ENCODE results near the gene CFAP221. TPM values are rescaled to one million over a fixed set of nuclear protein-coding genes. Genes with fewer than 3 reads are reported as not detected.

The CFAP221 gene
- total RNA-seq = not detected

GRCh38 chr2:119544075-119544938 lies at the start of gene CFAP221:
CFAP221 (plus strand) TSS chr2:119544449; CDS start chr2:119546132, 1,683 bp downstream.
- peaks cover 56% of the 10 kb centered on the region for H3K27me3 Mint-ChIP-seq (ENCODE audit: low read depth)
- peaks cover 10% of the 10 kb centered on the region for H3K4me1 Mint-ChIP-seq (ENCODE audit: low read depth)
- peak; percentile 75 to 83 for ATAC-seq
- no peaks in the 10 kb centered on the region for H3K36me3 Mint-ChIP-seq (ENCODE audit: insufficient read depth)
- peak; percentile 9 for DNase-seq
- peak within 1 kb of the TSS; percentile 71 for H3K4me3 Mint-ChIP-seq
- H3K9me3 Mint-ChIP-seq = no peaks in the 10 kb centered on the region

GRCh38 chr2:119495948-119496347 lies 48.3 kb upstream of the CFAP221 start:
- Mint-ChIP-seq H3K9me3 (peaks cover 27% of the 10 kb centered on the region), H3K4me1 (ENCODE audit: low read depth) (no peaks in the 10 kb centered on the region), H3K4me3 (no peak overlapping the region), H3K36me3 (ENCODE audit: insufficient read depth) (no peaks in the 10 kb centered on the region), H3K27me3 (ENCODE audit: low read depth) (peaks cover 17% of the 10 kb centered on the region)
- DNase-seq = no peak
- ATAC-seq = no peak

- Mint-ChIP-seq H3K4me3 (no peak overlapping the region), H3K9me3 (peaks cover 30% of the 10 kb centered on the region), H3K36me3 (ENCODE audit: insufficient read depth) (no peaks in the 10 kb centered on the region), H3K27me3 (ENCODE audit: low read depth) (peaks cover 17% of the 10 kb centered on the region), H3K4me1 (ENCODE audit: low read depth) (no peaks in the 10 kb centered on the region)
- ATAC-seq = no peak
- DNase-seq = no peak
Observed at GRCh38 chr2:119496682-119497081, 47.6 kb upstream of the CFAP221 start.

- Mint-ChIP-seq H3K36me3 (ENCODE audit: insufficient read depth) (no peaks in the 10 kb centered on the region), H3K4me3 (no peak overlapping the region), H3K9me3 (peaks cover 3% of the 10 kb centered on the region), H3K27me3 (ENCODE audit: low read depth) (peaks cover 7% of the 10 kb centered on the region), H3K4me1 (ENCODE audit: low read depth) (no peaks in the 10 kb centered on the region)
- DNase-seq (no peak), ATAC-seq (no peak)
Observed at GRCh38 chr2:119508756-119509155, 35.5 kb upstream of the CFAP221 start.

GRCh38 chr2:119511989-119512388 lies 32.3 kb upstream of the CFAP221 start:
- Mint-ChIP-seq H3K9me3 (no peaks in the 10 kb centered on the region), H3K4me1 (ENCODE audit: low read depth) (no peaks in the 10 kb centered on the region), H3K27me3 (ENCODE audit: low read depth) (peaks cover 19% of the 10 kb centered on the region), H3K36me3 (ENCODE audit: insufficient read depth) (no peaks in the 10 kb centered on the region), H3K4me3 (no peak overlapping the region)
- DNase-seq = no peak
- ATAC-seq = no peak

- H3K27me3 Mint-ChIP-seq (ENCODE audit: low read depth) = peaks cover 20% of the 10 kb centered on the region
- no peak for ATAC-seq
Observed at GRCh38 chr2:119512946-119513345, 31.3 kb upstream of the CFAP221 start.

GRCh38 chr2:119513832-119514231 lies 30.4 kb upstream of the CFAP221 start:
- no peak for DNase-seq
- H3K4me3 Mint-ChIP-seq = no peak overlapping the region
- no peaks in the 10 kb centered on the region for H3K36me3 Mint-ChIP-seq (ENCODE audit: insufficient read depth)
- no peaks in the 10 kb centered on the region for H3K9me3 Mint-ChIP-seq
- peaks cover 25% of the 10 kb centered on the region for H3K27me3 Mint-ChIP-seq (ENCODE audit: low read depth)
- ATAC-seq = no peak
- H3K4me1 Mint-ChIP-seq (ENCODE audit: low read depth) = no peaks in the 10 kb centered on the region

More at GRCh38 chr2:119512946-119513345, 31.3 kb upstream of the CFAP221 start:
- no peaks in the 10 kb centered on the region for H3K9me3 Mint-ChIP-seq
- no peak overlapping the region for H3K4me3 Mint-ChIP-seq
- no peaks in the 10 kb centered on the region for H3K4me1 Mint-ChIP-seq (ENCODE audit: low read depth)
- no peaks in the 10 kb centered on the region for H3K36me3 Mint-ChIP-seq (ENCODE audit: insufficient read depth)
- DNase-seq = no peak

- Mint-ChIP-seq H3K9me3 (no peaks in the 10 kb centered on the region), H3K4me3 (no peak overlapping the region), H3K36me3 (ENCODE audit: insufficient read depth) (no peaks in the 10 kb centered on the region), H3K27me3 (ENCODE audit: low read depth) (peaks cover 23% of the 10 kb centered on the region), H3K4me1 (ENCODE audit: low read depth) (no peaks in the 10 kb centered on the region)
- no peak for ATAC-seq
- no peak for DNase-seq
Observed at GRCh38 chr2:119516121-119516520, 28.1 kb upstream of the CFAP221 start.

- H3K36me3 Mint-ChIP-seq (ENCODE audit: insufficient read depth) = no peaks in the 10 kb centered on the region
- peak; percentile 9 for DNase-seq
- H3K4me1 Mint-ChIP-seq (ENCODE audit: low read depth) = no peaks in the 10 kb centered on the region
- peak in 1 of 2 donors; percentile 40 for ATAC-seq
- H3K4me3 Mint-ChIP-seq = no peak overlapping the region
- H3K9me3 Mint-ChIP-seq = no peaks in the 10 kb centered on the region
- peaks cover 34% of the 10 kb centered on the region for H3K27me3 Mint-ChIP-seq (ENCODE audit: low read depth)
Observed at GRCh38 chr2:119517433-119517832, 26.8 kb upstream of the CFAP221 start.

- H3K9me3 Mint-ChIP-seq = no peaks in the 10 kb centered on the region
- no peaks in the 10 kb centered on the region for H3K4me1 Mint-ChIP-seq (ENCODE audit: low read depth)
- no peaks in the 10 kb centered on the region for H3K36me3 Mint-ChIP-seq (ENCODE audit: insufficient read depth)
- ATAC-seq (no peak), DNase-seq (no peak)
- no peak overlapping the region for H3K4me3 Mint-ChIP-seq
- peaks cover 42% of the 10 kb centered on the region for H3K27me3 Mint-ChIP-seq (ENCODE audit: low read depth)
Observed at GRCh38 chr2:119518401-119519056, 25.7 kb upstream of the CFAP221 start.

- no peaks in the 10 kb centered on the region for H3K4me1 Mint-ChIP-seq (ENCODE audit: low read depth)
- no peaks in the 10 kb centered on the region for H3K9me3 Mint-ChIP-seq
- ATAC-seq = no peak
- peaks cover 43% of the 10 kb centered on the region for H3K27me3 Mint-ChIP-seq (ENCODE audit: low read depth)
- no peak overlapping the region for H3K4me3 Mint-ChIP-seq
- H3K36me3 Mint-ChIP-seq (ENCODE audit: insufficient read depth) = no peaks in the 10 kb centered on the region
- no peak for DNase-seq
Observed at GRCh38 chr2:119519057-119519408, 25.2 kb upstream of the CFAP221 start.

GRCh38 chr2:119520696-119521432 lies 23.4 kb upstream of the CFAP221 start:
- DNase-seq = no peak
- no peak for ATAC-seq
- H3K9me3 Mint-ChIP-seq = no peaks in the 10 kb centered on the region
- H3K4me3 Mint-ChIP-seq = no peak overlapping the region
- no peaks in the 10 kb centered on the region for H3K36me3 Mint-ChIP-seq (ENCODE audit: insufficient read depth)
- no peaks in the 10 kb centered on the region for H3K4me1 Mint-ChIP-seq (ENCODE audit: low read depth)
- peaks cover 50% of the 10 kb centered on the region for H3K27me3 Mint-ChIP-seq (ENCODE audit: low read depth)

- H3K27me3 Mint-ChIP-seq (ENCODE audit: low read depth) = peaks cover 48% of the 10 kb centered on the region
Observed at GRCh38 chr2:119521433-119522050, 22.7 kb upstream of the CFAP221 start.

GRCh38 chr2:119522671-119523070 lies 21.6 kb upstream of the CFAP221 start:
- no peak overlapping the region for H3K4me3 Mint-ChIP-seq
- H3K36me3 Mint-ChIP-seq (ENCODE audit: insufficient read depth) = no peaks in the 10 kb centered on the region
- no peaks in the 10 kb centered on the region for H3K4me1 Mint-ChIP-seq (ENCODE audit: low read depth)
- peaks cover 48% of the 10 kb centered on the region for H3K27me3 Mint-ChIP-seq (ENCODE audit: low read depth)
- DNase-seq (no peak), ATAC-seq (no peak)
- no peaks in the 10 kb centered on the region for H3K9me3 Mint-ChIP-seq

More at GRCh38 chr2:119521433-119522050, 22.7 kb upstream of the CFAP221 start:
- Mint-ChIP-seq H3K9me3 (no peaks in the 10 kb centered on the region), H3K36me3 (ENCODE audit: insufficient read depth) (no peaks in the 10 kb centered on the region), H3K4me3 (no peak overlapping the region), H3K4me1 (ENCODE audit: low read depth) (no peaks in the 10 kb centered on the region)
- no peak for ATAC-seq
- no peak for DNase-seq
